ENCODE measurements around the gene DEFB125.

DNA sequence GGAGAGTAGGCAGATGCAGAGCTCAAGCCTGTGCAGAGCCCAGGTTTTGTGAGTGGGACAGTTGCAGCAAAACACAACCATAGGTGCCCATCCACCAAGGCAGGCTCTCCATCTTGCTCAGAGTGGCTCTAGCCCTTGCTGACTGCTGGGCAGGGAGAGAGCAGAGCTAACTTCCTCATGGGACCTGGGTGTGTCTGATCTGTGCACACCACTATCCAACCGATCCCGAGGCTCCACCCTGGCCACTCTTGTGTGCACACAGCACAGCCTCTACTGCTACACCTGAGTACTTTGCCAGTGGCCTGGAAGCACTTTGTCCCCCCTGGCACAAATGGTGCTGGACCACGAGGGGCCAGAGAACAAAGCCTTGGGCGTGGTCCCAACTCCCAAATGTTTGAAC lies 7.9 kb upstream of the DEFB125 start:
- TF ChIP-seq CTCF (IDR thresholded peaks at IDR 0.05; ENCODE audit: low read length) (no peak), EZH2 (optimal IDR thresholded peaks at IDR 0.05; ENCODE audit: low read depth, low read length) (no peak)

Measured in MM.1S (cell line).